ENCODE measurements around the gene RPL6. TPM values are rescaled to one million over a fixed set of nuclear protein-coding genes. Genes with fewer than 3 reads are reported as not detected.

Gene RPL6
- total RNA-seq, 1 donor from 2014 or later, result 2,771 TPM

DNA sequence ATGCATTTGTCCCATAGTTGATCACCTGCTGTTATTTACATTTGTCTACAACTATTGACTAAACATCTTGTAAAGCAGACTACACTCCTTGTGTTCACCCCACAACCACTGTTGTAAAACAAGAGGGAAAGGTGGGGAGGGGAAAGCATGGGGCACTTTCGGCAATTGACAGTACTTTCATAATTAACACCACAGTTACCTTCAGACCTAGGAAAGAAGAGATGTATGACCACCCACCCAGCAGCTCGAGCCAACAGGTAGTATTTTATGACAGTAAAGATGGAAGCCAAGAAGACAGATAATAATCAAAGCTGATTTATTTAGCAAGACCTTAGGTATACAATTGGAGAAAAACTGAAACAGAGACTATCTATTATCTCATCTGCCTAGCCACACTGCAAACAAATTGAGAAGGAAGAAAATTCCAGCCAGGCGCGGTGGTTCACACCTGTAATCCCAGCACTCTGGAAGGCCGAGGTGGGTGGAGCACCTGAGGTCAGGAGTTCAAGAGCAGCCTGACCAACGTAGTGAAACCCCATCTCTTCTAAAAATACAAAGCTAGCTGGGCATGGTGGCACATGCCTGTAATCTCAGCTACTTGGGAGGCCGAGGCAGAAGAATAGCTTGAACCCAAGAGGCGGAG lies 38.4 kb downstream of the RPL6 start:
- Histone ChIP-seq H3K4me3 (ENCODE audit: low read depth, low read length) (no peak overlapping the region), H3K27me3 (ENCODE audit: control insufficient read depth, insufficient read depth, low read length) (no peaks in the 10 kb centered on the region), H3K36me3 (ENCODE audit: control insufficient read depth, insufficient read depth, low read length) (no peaks in the 10 kb centered on the region)
- DNase-seq (ENCODE audit: low read depth), result no peak
- TF ChIP-seq CTCF (IDR thresholded peaks at IDR 0.05; ENCODE audit: insufficient read depth, low read length, poor library complexity, severe bottlenecking), result no peak

- no peak for TF ChIP-seq CTCF (IDR thresholded peaks at IDR 0.05; ENCODE audit: insufficient read depth, low read length, poor library complexity, severe bottlenecking)
- Histone ChIP-seq H3K36me3 (ENCODE audit: control insufficient read depth, insufficient read depth, low read length) (no peaks in the 10 kb centered on the region), H3K4me3 (ENCODE audit: low read depth, low read length) (no peak overlapping the region), H3K27me3 (ENCODE audit: control insufficient read depth, insufficient read depth, low read length) (no peaks in the 10 kb centered on the region)
- DNase-seq (ENCODE audit: low read depth), result no peak
Measured at GRCh38 chr12:112370199-112370598, 39.2 kb downstream of the RPL6 start.

GRCh38 chr12:112368856-112369255 lies 40.5 kb downstream of the RPL6 start:
- H3K27me3 ChIP-seq (ENCODE audit: control insufficient read depth, insufficient read depth, low read length), result no peaks in the 10 kb centered on the region
- H3K36me3 ChIP-seq (ENCODE audit: control insufficient read depth, insufficient read depth, low read length), result no peaks in the 10 kb centered on the region
- no peak for TF ChIP-seq CTCF (IDR thresholded peaks at IDR 0.05; ENCODE audit: insufficient read depth, low read length, poor library complexity, severe bottlenecking)
- no peak for DNase-seq (ENCODE audit: low read depth)
- no peak overlapping the region for H3K4me3 ChIP-seq (ENCODE audit: low read depth, low read length)

DNA sequence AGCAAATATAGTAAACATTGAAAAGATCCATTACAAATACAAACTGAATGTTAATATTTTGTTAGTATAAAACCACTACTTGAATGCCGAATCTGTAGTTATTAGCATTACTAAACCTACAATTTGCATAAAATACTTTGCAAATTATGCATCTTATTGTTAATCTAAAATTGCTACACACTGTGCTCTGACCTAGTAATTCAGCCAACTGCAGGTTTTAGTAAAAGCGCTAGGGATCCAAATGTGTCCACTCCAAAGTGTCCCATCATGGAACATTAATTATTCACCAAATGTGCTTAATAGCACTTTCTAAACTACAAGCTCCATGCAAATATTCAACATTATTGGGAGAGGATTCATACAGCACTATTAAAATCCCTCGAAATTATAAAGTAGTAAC lies 41.4 kb downstream of the RPL6 start:
- no peak overlapping the region for H3K4me3 ChIP-seq (ENCODE audit: low read depth, low read length)
- H3K36me3 ChIP-seq (ENCODE audit: control insufficient read depth, insufficient read depth, low read length), result no peaks in the 10 kb centered on the region
- no peak for TF ChIP-seq CTCF (IDR thresholded peaks at IDR 0.05; ENCODE audit: insufficient read depth, low read length, poor library complexity, severe bottlenecking)
- no peaks in the 10 kb centered on the region for H3K27me3 ChIP-seq (ENCODE audit: control insufficient read depth, insufficient read depth, low read length)
- DNase-seq (ENCODE audit: low read depth), result no peak

DNA sequence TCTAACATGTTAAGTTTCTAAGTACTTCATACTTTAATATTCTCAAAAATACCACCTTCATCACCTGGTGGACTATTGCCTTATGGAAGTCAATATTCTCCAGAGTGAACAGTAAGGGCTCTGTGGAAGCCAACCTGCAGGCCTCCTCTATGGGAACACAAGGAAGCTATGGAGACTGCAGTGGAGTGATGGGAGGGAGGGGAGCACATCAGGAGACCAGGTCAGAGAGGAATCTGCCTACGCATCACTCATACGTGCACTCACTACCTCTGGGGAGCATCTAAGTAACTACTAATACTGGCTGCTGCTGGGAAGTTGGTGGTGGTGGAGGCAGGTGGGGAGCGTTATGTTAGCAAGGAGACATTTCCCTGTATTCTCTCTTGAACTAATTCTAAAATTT lies 47.1 kb downstream of the RPL6 start:
- no peaks in the 10 kb centered on the region for H3K27me3 ChIP-seq (ENCODE audit: control insufficient read depth, insufficient read depth, low read length)
- DNase-seq (ENCODE audit: low read depth), result no peak
- no peak overlapping the region for H3K4me3 ChIP-seq (ENCODE audit: low read depth, low read length)
- H3K36me3 ChIP-seq (ENCODE audit: control insufficient read depth, insufficient read depth, low read length), result no peaks in the 10 kb centered on the region
- no peak for TF ChIP-seq CTCF (IDR thresholded peaks at IDR 0.05; ENCODE audit: insufficient read depth, low read length, poor library complexity, severe bottlenecking)

DNA sequence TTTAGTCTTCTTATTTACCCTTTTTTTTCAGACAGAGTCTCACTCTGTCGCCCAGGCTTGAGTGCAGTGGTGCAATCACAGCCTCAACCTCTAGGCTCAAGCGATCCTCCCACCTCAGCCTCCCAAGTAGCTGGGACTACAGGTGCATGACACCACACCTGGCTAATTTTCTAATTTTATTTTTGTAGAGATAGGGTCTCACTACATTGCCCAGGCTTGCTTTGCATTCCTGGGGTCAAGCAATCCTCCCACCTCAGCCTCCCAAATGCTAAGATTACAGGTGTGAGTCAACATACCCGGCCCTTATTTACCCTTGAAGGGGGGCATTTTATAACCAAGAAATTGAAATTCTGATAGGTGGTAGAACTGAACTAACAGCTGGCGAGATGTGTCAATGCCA lies 48.1 kb downstream of the RPL6 start:
- DNase-seq (ENCODE audit: low read depth), result no peak
- Histone ChIP-seq H3K27me3 (ENCODE audit: control insufficient read depth, insufficient read depth, low read length) (no peaks in the 10 kb centered on the region), H3K36me3 (ENCODE audit: control insufficient read depth, insufficient read depth, low read length) (no peaks in the 10 kb centered on the region), H3K4me3 (ENCODE audit: low read depth, low read length) (no peak overlapping the region)
- TF ChIP-seq CTCF (IDR thresholded peaks at IDR 0.05; ENCODE audit: insufficient read depth, low read length, poor library complexity, severe bottlenecking), result no peak

Measured in kidney epithelial cell (primary cell).